Calu3 (cell line): ENCODE data around the gene PLPP7. TPM values are rescaled to one million over a fixed set of nuclear protein-coding genes. Genes with fewer than 3 reads are reported as not detected.

Experiments
- BruUV-seq: library from RNA; stranded (reverse); fragments of 400-500 nt; replicated peaks from 2 replicates; lab custom pipeline; 2021; lab: Mats Ljungman, UMichigan
- CTCF ChIA-PET: fragments of 300-600 bp; sonication (Branson Sonifier 250); formaldehyde crosslinking; loops from one replicate; lab custom pipeline; 2022; ENCODE audit warnings: antibody characterized with exemption; lab: Charles Lee
- DNase-seq: peaks from one replicate; pipeline ENCODE4 v3.0.0; 2022
- H3K27ac Mint-ChIP-seq: one replicate; pipeline ENCODE4 v1.8.0; 2022; ENCODE audit warnings: mixed read lengths; ENCODE audit not compliant: unreplicated experiment
- H3K27me3 Mint-ChIP-seq: one replicate; pipeline ENCODE4 v1.8.0; 2022; ENCODE audit warnings: mixed read lengths; ENCODE audit not compliant: unreplicated experiment
- H3K36me3 Mint-ChIP-seq: one replicate; pipeline ENCODE4 v1.8.0; 2022; ENCODE audit warnings: mild to moderate bottlenecking, moderate library complexity, mixed read lengths; ENCODE audit not compliant: insufficient read depth, unreplicated experiment
- H3K4me1 Mint-ChIP-seq: one replicate; pipeline ENCODE4 v1.8.0; 2022; ENCODE audit warnings: mild to moderate bottlenecking, low read depth, mixed read lengths; ENCODE audit not compliant: unreplicated experiment
- H3K4me3 Mint-ChIP-seq: one replicate; pipeline ENCODE4 v1.8.0; 2022; ENCODE audit warnings: mild to moderate bottlenecking, low read depth, moderate library complexity, mixed read lengths; ENCODE audit not compliant: unreplicated experiment
- H3K9me3 Mint-ChIP-seq: one replicate; pipeline ENCODE4 v1.8.0; 2022; ENCODE audit warnings: low read depth, mixed read lengths; ENCODE audit not compliant: unreplicated experiment
- intact Hi-C: fragments of 100-400 bp; cut with micrococcal nuclease; formaldehyde crosslinking; loops from one replicate; pipeline ENCODE4 v1.10.0; 2022; ENCODE audit not compliant: unreplicated experiment
- total RNA-seq: library from RNA; stranded (reverse); gene quantifications from 2 replicates; pipeline ENCODE4 v1.2.3, GENCODE V29; 2022
- TF ChIP-seq, protein P1 (sequence below): fragments of 200-600 bp; IDR thresholded peaks from one replicate; pipeline ENCODE4 v1.8.0; 2022; ENCODE audit warnings: antibody characterized with exemption; ENCODE audit not compliant: unreplicated experiment

Gene PLPP7
- total RNA-seq, 1 experiment from 2014 or later: not detected

GRCh38 chr9:131298816-131299215 is 9.3 kb downstream of the PLPP7 start:
- Mint-ChIP-seq H3K27me3 (peaks cover 26% of the 10 kb centered on the region), H3K4me1 (no peaks in the 10 kb centered on the region), H3K4me3 (no peak overlapping the region), H3K9me3 (no peaks in the 10 kb centered on the region), H3K36me3 (no peaks in the 10 kb centered on the region), H3K27ac (no peak overlapping the region)
- no peak for DNase-seq
- intact Hi-C loops: no loop called here
- BruUV-seq: no TSS peak
- TF ChIP-seq, protein P1, sequence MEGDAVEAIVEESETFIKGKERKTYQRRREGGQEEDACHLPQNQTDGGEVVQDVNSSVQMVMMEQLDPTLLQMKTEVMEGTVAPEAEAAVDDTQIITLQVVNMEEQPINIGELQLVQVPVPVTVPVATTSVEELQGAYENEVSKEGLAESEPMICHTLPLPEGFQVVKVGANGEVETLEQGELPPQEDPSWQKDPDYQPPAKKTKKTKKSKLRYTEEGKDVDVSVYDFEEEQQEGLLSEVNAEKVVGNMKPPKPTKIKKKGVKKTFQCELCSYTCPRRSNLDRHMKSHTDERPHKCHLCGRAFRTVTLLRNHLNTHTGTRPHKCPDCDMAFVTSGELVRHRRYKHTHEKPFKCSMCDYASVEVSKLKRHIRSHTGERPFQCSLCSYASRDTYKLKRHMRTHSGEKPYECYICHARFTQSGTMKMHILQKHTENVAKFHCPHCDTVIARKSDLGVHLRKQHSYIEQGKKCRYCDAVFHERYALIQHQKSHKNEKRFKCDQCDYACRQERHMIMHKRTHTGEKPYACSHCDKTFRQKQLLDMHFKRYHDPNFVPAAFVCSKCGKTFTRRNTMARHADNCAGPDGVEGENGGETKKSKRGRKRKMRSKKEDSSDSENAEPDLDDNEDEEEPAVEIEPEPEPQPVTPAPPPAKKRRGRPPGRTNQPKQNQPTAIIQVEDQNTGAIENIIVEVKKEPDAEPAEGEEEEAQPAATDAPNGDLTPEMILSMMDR: no peak
- CTCF ChIA-PET: no interaction called here

DNA sequence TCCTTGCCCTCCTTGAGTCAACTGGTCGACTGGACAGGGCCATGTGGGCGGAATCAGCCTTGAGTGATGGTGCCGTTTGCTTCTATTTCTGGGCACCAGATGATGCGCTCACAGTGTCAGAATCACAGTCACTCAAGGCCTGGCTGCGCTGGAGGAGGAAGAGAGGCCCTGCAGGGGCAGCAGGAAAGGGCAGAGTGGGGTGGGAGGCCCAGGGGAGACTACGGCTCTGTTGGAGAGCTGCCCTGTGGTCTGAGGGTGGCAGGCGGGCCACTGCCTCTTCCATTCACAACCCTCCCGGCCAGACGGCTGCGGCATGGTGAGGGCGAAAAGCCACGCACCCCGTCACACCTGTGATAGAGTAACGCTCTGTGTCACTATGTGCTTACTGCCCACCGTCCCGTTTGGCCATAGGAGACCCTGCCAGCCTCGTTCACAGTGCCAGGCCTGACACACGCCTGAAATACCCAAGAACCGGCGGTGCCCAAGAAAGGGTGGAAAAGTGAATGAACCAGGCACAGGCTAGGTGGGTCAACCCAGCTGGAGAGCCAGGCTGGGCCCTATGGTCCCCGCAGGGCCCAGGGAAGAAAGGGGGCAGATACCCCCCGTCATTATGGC is 9.9 kb downstream of the PLPP7 start:
- Mint-ChIP-seq H3K9me3 (no peaks in the 10 kb centered on the region), H3K27me3 (peaks cover 22% of the 10 kb centered on the region), H3K4me3 (no peak overlapping the region), H3K4me1 (no peaks in the 10 kb centered on the region), H3K36me3 (no peaks in the 10 kb centered on the region), H3K27ac (no peak overlapping the region)
- intact Hi-C loops: no loop called here
- no TSS peak for BruUV-seq
- CTCF ChIA-PET: no interaction called here
- TF ChIP-seq, protein P1: no peak
- DNase-seq: no peak

DNA sequence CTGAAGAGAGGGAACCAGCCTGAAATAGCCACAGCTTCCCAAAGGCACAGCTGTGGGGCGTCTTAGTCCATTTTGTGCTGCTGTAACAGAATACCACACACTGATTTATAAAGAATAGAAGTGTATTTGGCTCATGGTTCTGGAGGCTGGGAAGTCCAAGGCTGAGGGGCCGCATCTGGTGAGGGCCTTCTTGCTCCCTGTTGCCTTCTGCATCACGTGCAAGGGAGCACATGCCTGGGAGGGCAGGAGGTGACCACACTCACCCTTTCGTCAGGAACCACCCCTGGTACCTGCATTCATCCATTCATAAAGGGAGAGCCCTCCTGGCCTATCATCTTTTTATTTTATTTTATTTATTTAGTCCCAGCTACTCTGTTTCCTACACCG is 10.4 kb downstream of the PLPP7 start:
- intact Hi-C loops: no loop called here
- no peak for DNase-seq
- H3K27ac Mint-ChIP-seq: no peak overlapping the region
- TF ChIP-seq, protein P1: no peak
- no peaks in the 10 kb centered on the region for H3K9me3 Mint-ChIP-seq
- H3K36me3 Mint-ChIP-seq: no peaks in the 10 kb centered on the region
- no peak overlapping the region for H3K4me3 Mint-ChIP-seq
- no TSS peak for BruUV-seq
- H3K4me1 Mint-ChIP-seq: no peaks in the 10 kb centered on the region
- CTCF ChIA-PET: no interaction called here
- H3K27me3 Mint-ChIP-seq: peaks cover 22% of the 10 kb centered on the region

DNA sequence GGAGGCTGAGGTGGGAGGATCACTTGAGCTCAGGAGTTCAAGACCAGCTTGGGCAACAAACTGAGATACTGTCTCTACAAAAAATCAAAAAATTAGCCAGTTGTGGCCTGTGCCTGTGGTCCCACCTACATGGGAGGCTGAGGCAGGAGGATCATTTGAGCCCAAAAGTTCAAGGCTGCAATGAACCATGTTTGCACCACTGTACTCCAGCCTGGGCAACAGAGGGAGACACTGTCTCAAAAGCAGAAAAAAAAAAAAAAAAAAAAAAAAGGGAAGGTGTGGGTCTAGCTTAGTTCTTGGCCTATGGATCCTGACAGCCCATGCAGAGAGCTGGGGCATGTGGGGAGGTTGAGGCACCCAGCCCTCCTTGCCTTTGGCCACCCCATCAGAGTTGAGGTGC is 10.9 kb downstream of the PLPP7 start:
- TF ChIP-seq, protein P1: no peak
- no peak overlapping the region for H3K27ac Mint-ChIP-seq
- intact Hi-C loops: no loop called here
- H3K36me3 Mint-ChIP-seq: no peaks in the 10 kb centered on the region
- no TSS peak for BruUV-seq
- H3K4me1 Mint-ChIP-seq: no peaks in the 10 kb centered on the region
- CTCF ChIA-PET: no interaction called here
- no peak overlapping the region for H3K4me3 Mint-ChIP-seq
- peaks cover 17% of the 10 kb centered on the region for H3K27me3 Mint-ChIP-seq
- no peak for DNase-seq
- no peaks in the 10 kb centered on the region for H3K9me3 Mint-ChIP-seq
